Natural killer cell (primary cell): ENCODE measurements around the gene TDG. TPM values are rescaled to one million over a fixed set of nuclear protein-coding genes. Genes with fewer than 3 reads are reported as not detected.

Experiments used
- ATAC-seq, 3 donors: fragments of 150-1000 bp in 2 of 3; fragments of 200-7000 bp in 1 of 3; cut with Tn5 transposase; 1 replicate in 1 of 3; 2 replicates in 2 of 3; pipeline ENCODE4 v1.10.0; 2021; ENCODE audit warnings: mild to moderate bottlenecking in 2 of 3, moderate library complexity in 2 of 3
- DNase-seq, 2 donors: peaks; one replicate each; pipeline versions ENCODE4 v3.0.0 to v3.0.0-alpha.2; 2013 to 2021; ENCODE audit warnings: mixed read lengths in 1 of 2
- H3K27ac ChIP-seq: one replicate; pipeline ENCODE4 v1.5.1; 2013; ENCODE audit warnings: mild to moderate bottlenecking, low read length
- H3K27me3 ChIP-seq: one replicate; pipeline ENCODE4 v1.6.1; 2013; ENCODE audit warnings: low read length; ENCODE audit not compliant: control insufficient read depth, insufficient read depth
- H3K36me3 ChIP-seq: one replicate; pipeline ENCODE4 v1.6.1; 2013; ENCODE audit warnings: low read length; ENCODE audit not compliant: control insufficient read depth, insufficient read depth
- H3K4me1 ChIP-seq: one replicate; pipeline ENCODE4 v1.6.1; 2013; ENCODE audit warnings: low read length; ENCODE audit not compliant: control insufficient read depth, insufficient read depth
- H3K4me3 ChIP-seq: one replicate; pipeline ENCODE4 v1.5.1; 2013; ENCODE audit warnings: low read length
- H3K9me3 ChIP-seq: one replicate; pipeline ENCODE4 v1.6.1; 2013; ENCODE audit warnings: low read length; ENCODE audit not compliant: control insufficient read depth, insufficient read depth
- H3K27ac Mint-ChIP-seq, 2 donors: one replicate each; pipeline ENCODE4 v1.8.0; 2022; ENCODE audit warnings: mild to moderate bottlenecking in 2 of 2, mixed read lengths in 2 of 2, moderate library complexity in 1 of 2
- H3K27me3 Mint-ChIP-seq, 2 donors: one replicate each; pipeline ENCODE4 v1.8.0; 2022; ENCODE audit warnings: low read depth in 2 of 2, mixed read lengths in 2 of 2
- H3K36me3 Mint-ChIP-seq: one replicate; pipeline ENCODE4 v1.8.0; 2022; ENCODE audit warnings: mixed read lengths
- H3K4me1 Mint-ChIP-seq, 2 donors: one replicate each; pipeline ENCODE4 v1.8.0; 2022; ENCODE audit warnings: mixed read lengths in 2 of 2
- H3K4me3 Mint-ChIP-seq: one replicate; pipeline ENCODE4 v1.8.0; 2022; ENCODE audit warnings: mild to moderate bottlenecking, moderate library complexity, mixed read lengths
- H3K9me3 Mint-ChIP-seq, 2 donors: one replicate each; pipeline ENCODE4 v1.8.0; 2022; ENCODE audit warnings: mixed read lengths in 2 of 2
- CTCF ChIP-seq: fragments of 200-600 bp; IDR thresholded peaks from one replicate; pipeline ENCODE4 v1.8.0; 2022; ENCODE audit warnings: antibody characterized with exemption
- WGBS: methylation state at CpG from one replicate; pipeline ENCODE4 v1.1.7; 2013; ENCODE audit warnings: missing lambda C conversion rate; ENCODE audit not compliant: insufficient coverage; 5-methylcytosine and 5-hydroxymethylcytosine counted together
- intact Hi-C: fragments of 100-400 bp; cut with micrococcal nuclease; formaldehyde crosslinking; loops from one replicate; pipeline ENCODE4 v1.14.2; 2022
- total RNA-seq, 4 donors: library from RNA; stranded (reverse); fragments of 120-200 nt in 1 of 4; gene quantifications; one replicate each; pipeline versions ENCODE4 v1.2.3 to v1.2.4, GENCODE V29; 2013 to 2022

Gene TDG
- total RNA-seq, 3 donors from 2014 or later (not counting 1 experiment from before 2014, with no cell fraction given), result 28.2 to 28.7 (median 28.7) TPM

GRCh38 chr12:103948746-103949406 lies 16.8 kb upstream of the TDG start:
- H3K36me3 ChIP-seq, result peaks cover 88% of the 10 kb centered on the region
- TF ChIP-seq CTCF, result no peak
- no peaks in the 10 kb centered on the region for H3K9me3 ChIP-seq
- Mint-ChIP-seq H3K4me1 (peaks cover 4 to 19% of the 10 kb centered on the region in 2 donors), H3K9me3 (no peaks in the 10 kb centered on the region), H3K36me3 (peaks cover 27% of the 10 kb centered on the region), H3K4me3 (no peak overlapping the region), H3K27ac (peak overlapping the region; percentile 25 to 69), H3K27me3 (no peaks in the 10 kb centered on the region)
- no peak overlapping the region for H3K4me3 ChIP-seq
- intact Hi-C loops, result no loop called here
- WGBS, result 84% methylated on average over 10 of the region's 13 CpGs
- H3K27me3 ChIP-seq, result no peaks in the 10 kb centered on the region
- ATAC-seq (no peak), DNase-seq (no peak)
- no peak overlapping the region for H3K27ac ChIP-seq
- H3K4me1 ChIP-seq, result no peaks in the 10 kb centered on the region

- H3K27ac ChIP-seq, result no peak overlapping the region
- no peak overlapping the region for H3K4me3 Mint-ChIP-seq
- H3K9me3 ChIP-seq, result no peaks in the 10 kb centered on the region
- H3K4me1 Mint-ChIP-seq, result peaks cover 28 to 40% of the 10 kb centered on the region in 2 donors
- peaks cover 62% of the 10 kb centered on the region for H3K36me3 ChIP-seq
- no peak overlapping the region for H3K4me3 ChIP-seq
- no peak for TF ChIP-seq CTCF
- H3K27ac Mint-ChIP-seq, result peak overlapping the region in 1 of 2 donors; percentile 5
- WGBS, result no CpG with 5 or more reads among the region's 1 CpG
- H3K27me3 Mint-ChIP-seq, result no peaks in the 10 kb centered on the region
- H3K9me3 Mint-ChIP-seq, result no peaks in the 10 kb centered on the region
- intact Hi-C loops, result no loop called here
- H3K4me1 ChIP-seq, result peaks cover 16% of the 10 kb centered on the region
- H3K36me3 Mint-ChIP-seq, result peaks cover 7% of the 10 kb centered on the region
- ATAC-seq (no peak), DNase-seq (no peak)
- no peaks in the 10 kb centered on the region for H3K27me3 ChIP-seq
These were observed 13.2 kb upstream of the TDG start for GRCh38 chr12:103952497-103952896.

GRCh38 chr12:103955811-103956508 lies 9.7 kb upstream of the TDG start:
- Mint-ChIP-seq H3K36me3 (no peaks in the 10 kb centered on the region), H3K9me3 (no peaks in the 10 kb centered on the region), H3K4me3 (peak overlapping the region; percentile 99), H3K27me3 (no peaks in the 10 kb centered on the region), H3K27ac (peak overlapping the region; percentile 96 to 99), H3K4me1 (peaks cover 31 to 42% of the 10 kb centered on the region in 2 donors)
- intact Hi-C loops, result loop anchor here (5.0 kb wide), 1 partner anchor 114 kb away; the partner anchor contains the start of gene NT5DC3
- WGBS, result 41% methylated on average over 7 of the region's 7 CpGs
- Histone ChIP-seq H3K36me3 (peaks cover 35% of the 10 kb centered on the region), H3K9me3 (no peaks in the 10 kb centered on the region), H3K27ac (no peak overlapping the region), H3K4me1 (peaks cover 19% of the 10 kb centered on the region), H3K27me3 (no peaks in the 10 kb centered on the region), H3K4me3 (peak overlapping the region; percentile 53)
- no peak for TF ChIP-seq CTCF
- ATAC-seq (no peak), DNase-seq (no peak)
